Measurements from ENCODE around the gene RFC4. TPM values are rescaled to one million over a fixed set of nuclear protein-coding genes. Genes with fewer than 3 reads are reported as not detected.

RFC4 gene
- total and polyA plus RNA-seq, 2 of the 4 experiments (the other 2 are of a cell fraction) = 19.5 to 27.9 TPM

DNA sequence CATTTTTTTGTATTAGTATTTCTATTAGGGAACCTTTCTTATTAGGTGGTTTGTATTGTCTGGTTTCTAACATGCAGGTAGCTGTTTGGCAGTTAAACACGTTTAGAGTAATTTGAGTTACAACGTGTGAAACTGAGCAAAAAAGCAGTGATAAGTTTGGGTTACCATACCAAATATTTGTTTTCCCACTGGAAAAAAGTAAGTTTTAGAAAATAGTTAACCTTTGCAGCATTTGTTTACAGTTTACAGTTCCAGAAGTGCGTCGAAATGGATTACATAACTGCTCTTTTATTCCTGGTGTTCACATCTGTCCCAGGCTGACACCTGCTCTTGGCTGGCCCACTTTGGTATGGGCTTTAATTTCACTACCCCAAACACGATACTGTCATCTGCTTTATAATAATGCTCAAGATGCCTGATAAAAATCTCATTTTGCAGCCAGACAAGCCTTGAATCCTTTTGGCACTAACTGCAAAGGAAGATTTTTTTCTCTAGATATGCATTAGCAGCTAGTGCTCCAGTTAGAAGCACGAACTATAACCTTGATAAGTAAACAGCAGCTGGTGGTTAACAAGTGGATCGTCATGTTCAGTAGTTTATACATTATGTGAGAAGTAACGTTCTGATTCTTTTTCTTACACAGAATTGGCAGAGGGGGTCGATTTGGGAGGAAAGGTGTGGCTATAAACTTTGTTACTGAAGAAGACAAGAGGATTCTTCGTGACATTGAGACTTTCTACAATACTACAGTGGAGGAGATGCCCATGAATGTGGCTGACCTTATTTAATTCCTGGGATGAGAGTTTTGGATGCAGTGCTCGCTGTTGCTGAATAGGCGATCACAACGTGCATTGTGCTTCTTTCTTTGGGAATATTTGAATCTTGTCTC is 17.6 kb downstream of the RFC4 start:
- ATAC-seq (ENCODE audit: low read depth) = no peak
- Histone ChIP-seq H2AK5ac (ENCODE audit: low read depth, low read length) (no peak overlapping the region), H2BK20ac (ENCODE audit: low read depth, low read length) (no peak overlapping the region), H4K20me1 (ENCODE audit: insufficient read depth, low read length) (peaks cover 76% of the 10 kb centered on the region), H3K56ac (ENCODE audit: extremely low read depth, insufficient read depth, low read length) (no peak overlapping the region), H3K9me3 (ENCODE audit: control insufficient read depth, insufficient read depth, low read length) (no peaks in the 10 kb centered on the region), H4K91ac (ENCODE audit: insufficient read depth, low read depth, low read length) (no peak overlapping the region), H3K79me1 (ENCODE audit: low read depth in 1 of 2, low read length in 2 of 2) (peaks cover 4 to 27% of the 10 kb centered on the region in 2 experiments; a peak in 3 of 4 replicates), H3K18ac (ENCODE audit: low read depth, low read length) (no peak overlapping the region), H4K8ac (ENCODE audit: low read depth in 2 of 2, low read length in 2 of 2) (no peak overlapping the region), H3K27me3 (ENCODE audit: control insufficient read depth, insufficient read depth, low read length) (no peaks in the 10 kb centered on the region), H3K36me3 (ENCODE audit: control insufficient read depth, insufficient read depth, low read length) (peaks cover 49% of the 10 kb centered on the region), H3K4ac (ENCODE audit: low read depth, low read length) (no peak overlapping the region), H3K9me1 (ENCODE audit: insufficient read depth, low read length) (no peaks in the 10 kb centered on the region), H2BK120ac (ENCODE audit: low read depth, low read length) (no peak overlapping the region), H2BK15ac (ENCODE audit: low read depth, low read length) (no peak overlapping the region), H2AFZ (replicated peaks; ENCODE audit: low read length, poor library complexity) (no peak overlapping the region), H3K4me2 (ENCODE audit: low read depth, low read length) (no peak overlapping the region), H3K4me3 (ENCODE audit: insufficient read depth, low read depth, low read length) (no peak overlapping the region), H3K14ac (replicated peaks; ENCODE audit: low read depth, low read length) (no peak overlapping the region), H2AK9ac (replicated peaks; ENCODE audit: low read depth, low read length, poor library complexity) (no peak overlapping the region), H4K5ac (ENCODE audit: low read depth, low read length) (no peak overlapping the region), H3K23ac (ENCODE audit: low read depth, low read length) (no peak overlapping the region), H3K9ac (ENCODE audit: low read depth, low read length) (no peak overlapping the region), H3K4me1 (ENCODE audit: control insufficient read depth, insufficient read depth, low read length) (no peaks in the 10 kb centered on the region; the same call in 1 of the 2 replicates), H3K27ac (ENCODE audit: insufficient read depth, low read length) (no peak overlapping the region), H2BK5ac (ENCODE audit: low read depth, low read length, poor library complexity, severe bottlenecking) (no peak overlapping the region)
- dilution Hi-C loops (cut with HindIII; ENCODE audit: low sequenced_read_pairs, unreplicated experiment) (no loop called here), intact Hi-C loops (cut with micrococcal nuclease) (loop anchor here (10.0 kb wide), 2 partner anchors 214 to 684 kb away; partner anchors contain the start of genes DNAJB11 and ETV5), in situ Hi-C loops (cut with MboI; ENCODE audit: low sequenced_read_pairs) (no loop called here)
- no TSS peak for BruUV-seq (replicated peaks)
- POLR2A ChIA-PET (ENCODE audit: unreplicated experiment) = no interaction called here
- WGBS, 2 experiments (ENCODE audit: extremely low coverage in 2 of 2, insufficient read length in 1 of 2) = 64% methylated on average over 5 of the region's 13 CpGs; no CpG with 5 or more reads in 1 of the 2 experiments
- CTCF ChIA-PET = no interaction called here
- no peak for DNase-seq
- TF ChIP-seq CEBPB (IDR thresholded peaks at IDR 0.05; ENCODE audit: low read depth, low read length) (no peak), MAFK (IDR thresholded peaks at IDR 0.05; ENCODE audit: low read depth, low read length) (no peak), NFE2L2 (IDR thresholded peaks at IDR 0.05; ENCODE audit: low read depth, low read length) (no peak), SMC3 (IDR thresholded peaks at IDR 0.05; ENCODE audit: low read depth, low read length) (no peak), FOS (IDR thresholded peaks at IDR 0.05; ENCODE audit: low read depth, low read length) (no peak), CTCF (conservative IDR thresholded peaks at IDR 0.05; ENCODE audit: low read depth, low read length) (no peak), CHD1 (IDR thresholded peaks at IDR 0.05; ENCODE audit: low read depth, low read length) (no peak), BHLHE40 (IDR thresholded peaks at IDR 0.05; ENCODE audit: low read depth, low read length) (no peak), RCOR1 (IDR thresholded peaks at IDR 0.05; ENCODE audit: insufficient replicate concordance, low read length) (no peak), POLR2A (IDR thresholded peaks at IDR 0.05; ENCODE audit: low read depth, low read length) (no peak; the same call in 1 of the 2 replicates), RAD21 (IDR thresholded peaks at IDR 0.05; ENCODE audit: low read length) (no peak), MAZ (IDR thresholded peaks at IDR 0.05; ENCODE audit: borderline replicate concordance, low read depth, low read length) (no peak), RFX5 (IDR thresholded peaks at IDR 0.05; ENCODE audit: low read depth, low read length) (no peak), MXI1 (IDR thresholded peaks at IDR 0.05; ENCODE audit: borderline replicate concordance, low read depth, low read length) (no peak)
- TF ChIP-seq, protein P1, sequence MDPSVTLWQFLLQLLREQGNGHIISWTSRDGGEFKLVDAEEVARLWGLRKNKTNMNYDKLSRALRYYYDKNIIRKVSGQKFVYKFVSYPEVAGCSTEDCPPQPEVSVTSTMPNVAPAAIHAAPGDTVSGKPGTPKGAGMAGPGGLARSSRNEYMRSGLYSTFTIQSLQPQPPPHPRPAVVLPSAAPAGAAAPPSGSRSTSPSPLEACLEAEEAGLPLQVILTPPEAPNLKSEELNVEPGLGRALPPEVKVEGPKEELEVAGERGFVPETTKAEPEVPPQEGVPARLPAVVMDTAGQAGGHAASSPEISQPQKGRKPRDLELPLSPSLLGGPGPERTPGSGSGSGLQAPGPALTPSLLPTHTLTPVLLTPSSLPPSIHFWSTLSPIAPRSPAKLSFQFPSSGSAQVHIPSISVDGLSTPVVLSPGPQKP (IDR thresholded peaks at IDR 0.05; ENCODE audit: borderline replicate concordance, low read depth, low read length) = no peak
